HG03135 (cell line): ENCODE data around the gene CAMK2B.

Experiments used
- ATAC-seq: cut with Tn5 transposase; IDR thresholded peaks from one replicate; pipeline ENCODE4 v1.9.1; 2021; ENCODE audit warnings: mild to moderate bottlenecking, moderate library complexity; ENCODE audit not compliant: unreplicated experiment

Gene CAMK2B

DNA sequence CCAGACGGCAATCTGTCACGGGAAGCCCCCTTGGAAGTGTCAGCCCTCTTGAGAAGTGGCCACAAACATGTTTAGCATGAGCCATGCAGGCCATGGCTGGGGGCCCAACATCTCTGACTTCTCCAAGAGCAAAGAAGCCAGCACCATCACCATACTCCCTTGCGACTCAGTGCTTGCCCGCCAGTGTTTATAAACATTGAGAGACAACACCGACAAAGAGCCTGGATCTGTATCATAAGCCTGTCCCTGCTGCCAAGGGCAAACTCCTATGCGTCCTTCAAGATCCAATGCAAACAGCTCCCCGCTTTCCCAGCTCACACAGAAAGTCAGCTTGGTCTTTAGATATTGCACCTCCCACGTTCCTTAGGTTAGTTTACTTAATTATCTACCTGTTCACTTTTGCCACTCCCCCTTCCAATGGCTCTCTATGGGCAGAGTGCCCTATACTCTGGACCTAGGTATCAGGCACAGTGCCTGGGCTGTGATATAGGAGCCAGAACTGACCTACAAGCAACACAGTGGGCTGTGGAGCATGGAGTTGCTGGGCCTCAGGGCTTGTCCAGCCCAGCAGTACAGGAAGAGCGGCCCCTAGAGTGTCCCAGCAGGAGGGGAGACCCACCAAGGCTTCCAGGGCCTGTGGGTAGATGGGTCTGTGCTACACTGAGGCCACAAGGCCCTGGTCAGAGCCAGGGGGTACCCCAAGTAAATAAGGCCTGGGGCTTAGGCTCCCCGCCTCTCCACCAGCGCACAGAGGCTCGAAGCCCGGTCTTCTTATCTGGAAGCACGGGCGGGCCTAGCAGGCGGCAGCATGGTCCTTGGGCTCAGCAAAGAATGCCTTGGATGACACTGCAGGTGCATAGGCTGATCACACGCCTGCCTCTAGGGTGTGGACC lies 37.7 kb downstream of the CAMK2B start:
- no peak for ATAC-seq

DNA sequence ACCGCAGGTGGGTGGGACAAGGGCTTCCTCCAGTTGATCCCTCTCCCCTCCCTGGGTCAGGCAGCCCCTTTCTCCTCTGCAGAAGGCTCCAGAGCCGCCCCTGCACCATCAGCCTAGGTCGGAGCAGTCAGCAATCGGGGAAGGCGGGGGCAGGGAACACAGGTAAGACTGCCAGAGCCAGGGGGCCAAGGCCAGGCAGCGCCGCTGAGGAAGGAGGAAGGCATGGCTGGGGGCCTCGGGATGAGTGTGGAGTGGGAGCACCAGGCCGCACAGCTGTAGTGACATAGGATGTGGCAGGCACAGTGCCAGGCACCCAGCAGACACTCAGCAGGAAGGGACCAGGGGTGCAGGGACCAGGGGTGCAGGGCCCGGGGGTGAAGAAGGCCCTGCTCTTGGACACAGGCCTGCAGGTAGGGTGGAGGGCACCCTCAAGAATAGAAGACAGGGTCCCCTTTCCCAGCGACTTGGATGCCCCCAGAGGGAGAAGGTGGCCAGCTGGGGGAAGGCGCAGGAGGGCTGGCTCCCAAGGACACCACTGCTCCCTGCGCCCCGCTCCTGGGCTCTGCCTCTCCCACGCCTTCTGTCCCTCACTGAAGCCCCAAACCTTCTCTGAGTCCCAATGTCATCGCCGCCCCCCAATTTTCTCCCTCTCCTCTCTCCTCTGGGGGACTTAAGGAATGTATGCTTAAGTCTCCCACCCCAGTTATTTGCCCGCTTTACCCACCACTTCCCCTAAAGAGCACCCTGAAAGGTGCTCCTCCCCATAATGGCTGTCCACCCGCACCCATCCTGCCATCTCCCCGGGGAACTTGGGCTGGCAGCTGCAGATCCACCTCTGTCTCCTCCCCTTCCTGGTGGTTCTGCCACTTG lies 38.5 kb downstream of the CAMK2B start:
- no peak for ATAC-seq

DNA sequence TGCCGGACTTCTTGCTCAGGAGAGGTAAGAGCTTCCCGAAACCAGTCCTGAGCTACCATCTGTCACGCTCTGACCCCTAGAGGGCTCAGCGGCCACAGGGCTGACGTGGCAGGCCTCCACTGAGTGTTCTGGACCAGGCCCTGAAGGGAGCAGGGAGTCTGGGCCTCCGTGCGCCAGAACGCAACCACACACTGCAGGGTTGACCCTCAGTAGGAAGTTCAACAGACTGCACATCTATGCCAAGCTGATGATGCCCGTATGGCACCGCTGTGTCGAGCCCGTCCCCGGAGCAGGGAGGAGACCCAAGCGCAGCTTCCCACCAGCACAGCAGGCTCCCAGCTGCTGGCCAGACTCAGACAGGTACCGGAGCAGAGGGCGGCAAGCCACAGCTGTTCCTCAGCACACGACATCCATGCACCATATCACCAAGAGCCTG lies 39.2 kb downstream of the CAMK2B start:
- no peak for ATAC-seq

DNA sequence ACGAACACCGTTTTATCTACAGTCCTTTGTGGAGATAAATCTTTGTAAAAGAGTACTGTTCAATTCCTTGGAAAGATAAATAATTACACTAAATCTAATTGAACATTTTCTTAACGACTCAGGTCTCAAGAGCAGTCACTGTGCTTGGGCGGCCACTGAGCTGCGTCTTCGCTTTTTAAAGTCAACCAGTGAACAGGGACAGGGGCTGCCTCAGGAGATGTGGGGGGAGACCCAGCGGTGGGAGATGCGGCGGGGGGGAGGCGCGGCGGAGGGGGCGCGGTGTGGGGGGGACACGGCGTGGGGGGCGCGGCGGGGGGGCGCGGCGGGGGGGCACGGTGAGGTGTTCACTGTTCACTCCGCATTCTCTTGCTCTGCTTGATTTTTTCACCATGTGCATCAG lies 39.8 kb downstream of the CAMK2B start:
- no peak for ATAC-seq

DNA sequence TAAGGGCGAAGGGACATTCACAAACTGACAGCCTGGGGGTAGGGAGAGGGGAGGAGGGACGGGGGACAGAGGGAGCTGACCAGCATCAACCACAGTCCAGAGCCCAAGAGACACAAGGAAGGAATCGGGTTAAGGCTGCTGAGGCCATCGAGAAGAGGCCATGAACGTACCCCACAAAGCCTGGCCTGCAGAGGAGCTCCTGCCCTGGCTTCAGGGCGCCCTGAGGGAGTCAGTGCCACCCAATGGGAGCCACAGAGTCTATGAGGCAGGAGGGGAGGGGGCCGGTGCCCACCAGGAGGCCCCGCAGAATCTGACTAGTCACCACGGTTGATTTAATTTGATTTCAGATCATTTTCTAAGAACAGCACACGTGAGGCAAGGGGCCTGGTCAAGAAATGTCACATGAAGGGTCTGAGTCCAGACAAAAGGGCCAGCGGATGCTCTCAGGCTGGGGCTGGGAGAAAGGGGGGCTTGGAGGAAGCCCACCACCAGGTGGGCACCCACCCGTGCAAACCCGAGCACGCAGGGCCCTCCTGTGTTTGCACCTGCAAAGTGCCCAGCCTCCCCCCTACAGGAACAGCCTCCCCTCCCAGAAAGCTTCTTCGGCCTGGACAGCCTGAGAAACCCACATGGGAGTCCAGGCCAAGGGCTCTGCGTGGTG lies 40.4 kb downstream of the CAMK2B start:
- ATAC-seq = no peak

DNA sequence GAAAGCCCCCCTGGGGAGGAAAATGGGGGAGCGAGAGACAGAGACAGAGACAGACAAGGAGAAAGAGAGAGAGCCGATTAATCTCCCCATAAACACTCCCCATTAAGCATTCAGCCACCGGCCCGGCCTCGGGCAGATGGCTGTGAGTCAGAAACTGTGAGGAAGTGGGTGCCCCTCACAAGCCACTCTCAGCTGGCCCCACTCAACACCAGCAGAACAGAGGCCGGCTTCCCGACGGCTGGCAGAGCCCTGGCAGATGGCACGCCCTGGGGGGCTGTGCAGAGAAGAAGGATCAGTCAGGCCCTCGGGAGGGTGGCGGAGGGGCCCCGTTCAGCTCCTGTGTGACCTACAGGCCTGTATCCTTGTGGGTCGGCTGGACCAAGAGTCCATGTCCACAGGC lies 41.2 kb downstream of the CAMK2B start:
- no peak for ATAC-seq

DNA sequence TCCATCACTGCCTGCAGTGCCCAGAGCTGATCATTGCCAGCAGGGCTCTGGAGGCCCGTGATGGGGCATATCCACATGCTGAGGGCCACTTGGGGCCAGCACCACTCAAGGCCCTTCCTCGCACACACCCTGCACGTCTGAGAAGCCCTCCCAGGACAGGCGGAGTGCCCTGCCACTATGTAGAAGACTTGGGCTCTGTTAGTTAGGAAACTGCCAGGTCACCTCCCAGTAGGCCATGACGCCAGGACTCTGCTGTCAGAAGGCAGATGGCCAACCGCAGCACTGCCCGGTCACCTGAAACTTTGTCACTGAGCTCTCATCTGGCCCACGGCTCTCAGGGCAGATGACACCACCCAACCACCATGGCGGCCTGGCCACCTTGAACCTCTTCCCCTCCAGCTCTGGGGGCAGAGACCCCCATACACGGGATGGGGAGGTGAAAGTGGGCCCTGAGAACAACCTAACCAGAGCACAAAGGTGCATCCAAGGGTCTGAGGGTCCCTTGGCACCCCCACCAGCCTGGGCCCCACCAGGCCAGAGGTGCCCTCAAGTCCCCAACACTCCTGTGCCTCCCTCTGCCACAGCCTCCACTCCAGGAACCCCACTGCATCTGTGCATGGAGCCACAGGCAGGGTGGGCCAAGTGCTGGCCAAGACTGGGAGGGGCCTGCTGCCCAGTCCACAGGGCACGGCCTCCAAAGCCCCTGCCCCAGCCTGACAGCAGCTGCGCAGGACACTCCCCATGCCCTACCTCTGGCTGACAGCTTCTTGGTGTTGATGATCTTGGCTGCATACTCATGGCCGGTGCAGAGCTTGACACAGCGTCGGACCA lies 41.8 kb downstream of the CAMK2B start:
- ATAC-seq = no peak

DNA sequence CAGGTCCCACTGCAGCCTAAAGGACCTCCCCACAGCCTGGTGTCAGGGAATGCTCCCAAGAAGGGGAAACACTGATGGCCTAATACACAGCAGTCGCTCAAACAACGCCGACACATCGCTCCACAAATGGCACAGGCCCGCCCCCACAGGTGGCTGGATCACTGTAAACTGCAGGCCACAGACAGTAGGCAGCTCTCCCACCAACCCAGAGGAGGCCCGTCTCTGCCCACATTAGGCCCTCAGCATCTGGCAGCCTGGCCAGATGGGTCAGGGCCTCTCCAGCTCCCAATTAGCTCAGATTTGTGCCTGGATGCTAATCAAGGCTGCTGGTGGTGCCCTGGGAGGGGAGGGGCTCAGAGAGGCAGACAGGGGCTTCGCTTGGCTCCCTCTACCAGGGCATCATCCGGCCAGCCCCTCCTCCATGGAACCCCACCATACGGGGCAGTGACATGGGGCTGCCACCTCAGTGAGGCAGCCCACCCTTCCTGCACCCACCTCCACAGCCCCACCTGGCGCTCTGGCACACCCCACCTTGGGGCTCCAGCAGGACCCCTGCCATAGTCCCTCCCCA lies 42.7 kb downstream of the CAMK2B start:
- ATAC-seq = no peak

DNA sequence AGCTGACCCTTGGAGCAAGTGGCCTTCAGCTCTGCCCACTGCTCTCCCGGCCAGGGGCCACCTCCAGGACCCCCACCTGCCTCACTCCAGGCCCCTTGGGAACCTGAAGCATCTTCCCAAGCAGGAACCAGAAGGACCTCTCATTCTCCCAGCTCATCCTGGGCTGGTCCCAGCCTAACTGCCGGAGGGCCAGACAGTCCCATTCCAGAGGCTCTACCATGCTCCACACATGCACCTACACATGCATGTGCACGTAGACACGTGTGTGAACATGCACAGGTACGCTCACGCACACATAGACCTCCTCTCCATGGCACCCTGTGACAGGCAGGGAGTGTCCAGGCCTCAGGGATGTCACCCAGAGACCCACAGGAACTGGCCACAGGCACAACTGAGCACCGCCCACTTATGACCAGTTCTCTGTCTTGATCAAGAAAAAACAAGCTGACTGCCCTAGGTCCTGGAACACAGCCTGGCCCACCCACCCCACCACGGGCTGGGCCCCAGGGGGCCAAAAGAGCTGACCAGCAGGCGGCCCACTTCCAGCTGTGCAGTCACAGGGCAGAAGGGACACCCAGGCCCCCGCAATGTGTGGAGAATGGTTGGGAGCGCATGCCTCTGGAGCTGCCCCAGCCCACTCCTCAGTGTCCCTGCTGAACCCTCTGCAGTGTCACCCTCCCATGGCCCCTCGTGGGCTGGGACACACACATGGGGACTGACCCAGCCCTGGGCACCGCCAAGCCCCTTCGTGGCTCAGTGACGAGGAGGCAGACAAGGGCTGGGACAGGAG lies 43.4 kb downstream of the CAMK2B start:
- no peak for ATAC-seq

DNA sequence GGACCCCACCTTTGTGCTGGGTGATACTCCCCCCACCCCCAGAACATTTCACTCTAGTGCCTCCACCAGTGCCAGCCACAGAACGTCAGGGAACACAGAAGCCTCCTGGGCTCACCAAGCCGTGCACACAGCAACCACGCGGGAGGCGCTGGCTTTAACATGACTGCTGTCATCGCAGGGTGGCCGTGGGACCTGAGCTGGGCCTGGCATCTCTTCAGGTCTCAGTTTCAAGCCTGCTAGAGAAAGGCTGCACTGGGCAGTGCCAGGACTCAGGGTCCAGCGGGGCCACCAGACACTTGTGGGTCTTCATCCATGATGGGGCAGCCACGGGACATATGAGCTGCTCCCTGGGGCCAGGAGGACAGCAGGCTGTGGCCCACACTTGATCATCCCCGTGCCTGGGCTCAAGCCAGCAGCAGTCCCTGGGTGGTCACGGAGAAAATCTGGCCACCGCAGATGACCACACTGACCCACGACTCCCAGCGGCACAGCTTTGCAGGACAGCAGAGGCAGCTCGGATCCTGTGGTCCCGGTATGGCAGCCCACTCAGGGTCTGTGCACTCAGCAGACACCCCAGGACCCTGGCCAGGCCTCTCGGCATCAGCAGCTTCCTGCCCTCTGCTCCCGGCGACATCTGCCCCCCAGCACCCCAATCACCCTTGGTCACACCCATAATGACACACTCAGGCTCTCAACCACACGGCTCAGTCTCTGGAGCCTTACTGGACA lies 44.2 kb downstream of the CAMK2B start:
- ATAC-seq = no peak

DNA sequence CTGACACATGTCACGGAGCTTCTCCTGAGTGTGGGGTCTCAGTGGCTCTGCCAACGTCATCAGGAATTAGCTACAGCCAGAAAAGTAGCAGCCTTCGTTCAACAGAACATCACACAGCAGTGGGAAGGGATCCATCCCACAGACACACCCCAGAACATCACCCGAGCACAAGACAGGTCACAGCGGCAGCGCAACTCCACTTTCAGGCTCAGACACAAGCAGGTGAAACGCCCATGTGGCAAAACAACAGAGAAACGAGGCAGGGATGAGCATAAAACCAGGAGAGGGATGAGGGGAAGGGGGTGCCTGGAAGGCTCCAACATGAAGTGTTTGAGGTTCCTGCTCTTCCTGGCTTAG lies 44.8 kb downstream of the CAMK2B start:
- ATAC-seq = no peak

DNA sequence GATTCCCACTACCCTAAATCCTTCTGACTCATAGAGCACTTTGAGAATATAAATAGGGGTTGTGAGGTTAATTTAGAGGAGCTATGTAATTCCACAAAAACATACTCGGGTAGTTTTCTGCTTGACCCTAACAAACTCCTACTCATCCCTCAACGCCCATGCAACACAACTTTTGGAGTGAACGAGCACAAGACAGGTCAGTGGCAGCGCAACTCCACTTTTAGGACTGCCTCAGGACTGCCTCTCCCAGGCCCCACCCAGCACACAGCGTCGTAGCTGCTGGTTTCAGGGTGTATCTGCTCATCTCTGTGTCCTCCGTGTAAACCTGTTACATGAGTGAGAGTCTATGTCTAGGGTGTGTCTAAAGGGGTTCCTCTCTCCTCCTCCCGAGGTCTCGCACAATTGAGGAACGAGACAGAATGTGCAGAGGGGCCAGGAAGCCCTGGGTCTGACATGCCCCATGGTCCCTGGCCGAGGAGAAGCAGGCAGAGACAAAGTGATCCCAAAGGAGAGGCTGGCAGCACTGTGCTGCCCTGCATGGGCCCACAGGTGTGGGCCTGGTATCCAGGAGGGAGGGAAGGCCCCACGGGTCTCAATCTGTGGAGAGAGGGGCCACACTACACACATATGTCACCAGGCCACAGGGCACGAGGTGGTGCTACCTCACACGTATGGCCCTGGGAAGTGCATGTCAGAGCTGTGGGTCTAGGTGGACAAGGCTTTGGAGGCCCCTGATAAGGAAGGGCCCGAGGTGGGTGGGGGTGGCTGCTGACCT lies 45.5 kb downstream of the CAMK2B start:
- no peak for ATAC-seq

DNA sequence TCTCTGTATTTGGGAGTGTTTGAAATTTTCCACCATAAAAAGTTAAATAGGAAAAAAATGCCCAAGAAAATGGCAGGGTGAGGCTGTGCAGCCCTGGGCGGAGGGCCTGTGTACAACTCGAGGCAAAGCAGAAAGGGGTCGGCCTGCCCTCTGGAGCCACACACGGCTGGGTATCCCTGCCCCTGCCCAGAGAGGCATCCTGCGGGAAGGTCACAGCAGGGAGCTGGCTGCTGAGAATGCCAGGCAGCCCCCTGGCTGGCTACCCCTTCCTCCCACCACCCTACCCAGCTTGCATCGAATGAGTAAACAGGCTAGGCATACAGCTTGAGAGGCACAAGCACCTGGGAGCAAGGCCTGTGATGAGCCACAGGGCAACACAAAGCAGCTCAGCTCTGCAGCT lies 46.1 kb downstream of the CAMK2B start:
- ATAC-seq = no peak

DNA sequence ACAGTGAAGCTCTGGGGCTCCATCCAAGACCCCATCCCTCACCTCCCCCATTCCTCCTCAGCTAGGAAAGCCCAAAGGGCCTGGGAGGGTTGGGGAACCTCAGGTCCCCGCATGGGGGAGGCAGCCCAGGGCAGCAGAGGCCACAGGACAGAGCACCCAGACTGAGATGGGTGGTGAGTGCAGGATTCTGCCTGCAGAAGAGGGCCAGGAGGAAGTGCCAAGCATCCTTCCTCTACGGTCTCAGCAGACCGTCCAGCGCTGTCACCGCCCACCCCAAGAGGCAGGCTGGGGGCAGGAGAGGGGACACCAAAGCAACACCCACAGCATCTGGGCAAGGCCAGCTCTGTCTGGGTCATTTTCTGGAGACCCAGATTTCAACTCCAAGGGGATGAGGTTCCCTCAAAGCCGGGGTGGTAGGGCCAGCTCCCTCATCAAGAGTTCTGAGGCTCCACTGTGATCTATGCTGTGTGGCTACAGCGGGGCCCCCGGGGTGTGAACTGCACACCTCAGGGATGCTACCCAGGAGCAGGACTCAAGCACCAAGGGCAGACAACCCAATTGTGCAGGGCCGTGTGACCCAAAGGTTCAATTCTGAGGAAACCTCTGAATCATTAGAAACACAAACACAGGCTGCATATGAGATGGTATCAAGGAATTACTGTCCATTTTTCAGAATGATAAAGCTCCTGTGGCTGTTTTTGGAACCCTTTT lies 46.8 kb downstream of the CAMK2B start:
- no peak for ATAC-seq

DNA sequence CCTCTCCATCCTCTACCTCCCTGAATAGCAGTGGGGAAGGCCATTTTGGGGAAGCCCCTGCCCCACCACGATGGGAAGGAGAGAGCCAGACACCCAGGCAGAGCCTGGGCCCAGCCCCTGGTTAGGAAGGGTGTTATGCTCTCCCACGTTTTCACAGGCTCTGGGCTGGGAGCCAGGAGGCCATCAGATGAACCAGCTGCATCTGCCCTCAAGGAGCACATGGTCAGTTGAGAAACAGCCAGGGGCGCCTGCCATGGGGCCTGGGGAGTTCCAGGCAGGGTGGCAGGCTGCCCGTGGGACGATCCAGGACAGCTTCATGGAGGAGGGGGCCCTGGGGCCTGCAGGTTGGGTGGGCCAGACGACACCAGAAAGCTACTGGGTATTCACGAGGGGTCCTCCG lies 47.5 kb downstream of the CAMK2B start:
- ATAC-seq = no peak

DNA sequence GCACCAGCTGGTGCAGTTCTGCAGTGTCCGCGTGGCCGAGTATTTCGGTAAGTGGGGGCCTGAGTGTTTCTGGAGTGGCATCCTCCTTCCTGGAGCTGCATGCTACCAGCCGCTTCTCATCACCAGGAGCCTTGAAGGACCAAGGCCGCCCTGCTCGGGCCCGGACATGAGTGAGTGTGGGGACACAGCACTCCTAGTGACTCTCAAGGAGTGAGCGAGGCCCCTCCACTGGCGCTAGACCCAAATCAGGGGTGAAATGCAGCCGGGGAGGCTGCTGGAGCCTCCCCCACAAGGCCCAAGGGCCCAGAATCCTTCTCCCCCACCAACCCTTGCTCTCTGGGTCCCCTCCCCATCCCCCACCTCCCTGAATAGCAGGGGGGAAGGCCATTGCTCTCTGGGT lies 48.0 kb downstream of the CAMK2B start:
- no peak for ATAC-seq

DNA sequence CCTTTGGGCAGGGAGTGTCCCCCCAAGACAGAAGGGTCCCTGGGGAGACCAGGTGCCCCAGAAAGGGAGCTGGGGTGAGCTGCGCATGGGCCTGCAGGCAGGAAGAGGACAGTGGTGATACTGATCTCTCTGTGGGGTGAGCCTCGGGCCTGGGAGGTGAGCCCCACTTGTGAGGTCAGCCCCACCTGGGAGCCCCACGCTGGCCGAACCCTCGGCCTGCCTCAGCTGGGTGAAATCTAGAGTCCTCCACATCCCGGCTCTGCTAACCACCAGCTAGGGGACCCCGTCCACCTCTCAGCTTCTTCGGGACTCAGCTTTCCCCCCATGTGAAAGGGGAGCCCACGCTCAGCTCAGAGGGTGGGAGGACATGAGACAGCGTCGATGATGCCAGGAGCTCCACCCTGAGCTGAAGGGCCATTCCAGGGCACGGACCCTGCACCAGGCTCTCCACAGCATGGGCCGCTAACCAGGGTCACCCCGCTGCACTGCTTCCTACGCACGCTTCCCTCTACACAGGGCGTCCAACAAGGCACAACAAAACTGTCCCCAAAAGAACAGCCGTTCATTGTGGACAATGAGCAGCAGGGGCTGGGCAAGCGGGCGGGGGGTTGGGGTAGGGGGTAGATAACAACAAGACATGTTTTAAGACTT lies 48.7 kb downstream of the CAMK2B start:
- no peak for ATAC-seq
